ENCODE data around the gene FBXO44.

Gene FBXO44

GRCh38 chr1:11659748-11660147 lies 5.1 kb downstream of the FBXO44 start:
- no peak for TF ChIP-seq CTCF (IDR thresholded peaks at IDR 0.05; ENCODE audit: low read depth, low read length, missing control alignments)
- no peaks in the 10 kb centered on the region for H3K36me3 ChIP-seq (replicated peaks)
- in situ Hi-C loops (cut with HindIII; ENCODE audit: low pct_ligation_motif_present, low sequenced_read_pairs): no loop called here
- no peak overlapping the region for H3K27ac ChIP-seq
- H3K27me3 ChIP-seq (replicated peaks): no peaks in the 10 kb centered on the region
- no peak overlapping the region for H3K4me3 ChIP-seq (ENCODE audit: low read depth, low read length)
- no peak for DNase-seq

- DNase-seq: no peak
- no peak overlapping the region for H3K4me3 ChIP-seq (ENCODE audit: low read depth, low read length)
- H3K36me3 ChIP-seq (replicated peaks): no peaks in the 10 kb centered on the region
- TF ChIP-seq CTCF (IDR thresholded peaks at IDR 0.05; ENCODE audit: low read depth, low read length, missing control alignments): no peak
- H3K27ac ChIP-seq: no peak overlapping the region
- no peaks in the 10 kb centered on the region for H3K27me3 ChIP-seq (replicated peaks)
- in situ Hi-C loops (cut with HindIII; ENCODE audit: low pct_ligation_motif_present, low sequenced_read_pairs): no loop called here
Observed at GRCh38 chr1:11661103-11661502, 6.4 kb downstream of the FBXO44 start.

- Histone ChIP-seq H3K27ac (no peak overlapping the region), H3K36me3 (replicated peaks) (no peaks in the 10 kb centered on the region), H3K27me3 (replicated peaks) (no peaks in the 10 kb centered on the region), H3K4me3 (ENCODE audit: low read depth, low read length) (peak overlapping the region; percentile 53)
- in situ Hi-C loops (cut with HindIII; ENCODE audit: low pct_ligation_motif_present, low sequenced_read_pairs): no loop called here
- DNase-seq: no peak
- no peak for TF ChIP-seq CTCF (IDR thresholded peaks at IDR 0.05; ENCODE audit: low read depth, low read length, missing control alignments)
Observed at GRCh38 chr1:11664336-11665065, 9.8 kb downstream of the FBXO44 start.

GRCh38 chr1:11668516-11668915 lies 13.8 kb downstream of the FBXO44 start:
- Histone ChIP-seq H3K27ac (no peak overlapping the region), H3K36me3 (replicated peaks) (peaks cover 1% of the 10 kb centered on the region), H3K4me3 (ENCODE audit: low read depth, low read length) (no peak overlapping the region), H3K27me3 (replicated peaks) (no peaks in the 10 kb centered on the region)
- no peak for TF ChIP-seq CTCF (IDR thresholded peaks at IDR 0.05; ENCODE audit: low read depth, low read length, missing control alignments)
- in situ Hi-C loops (cut with HindIII; ENCODE audit: low pct_ligation_motif_present, low sequenced_read_pairs): no loop called here
- DNase-seq: no peak

GRCh38 chr1:11670747-11671146 lies 16.1 kb downstream of the FBXO44 start:
- no peaks in the 10 kb centered on the region for H3K27me3 ChIP-seq (replicated peaks)
- no peak for DNase-seq
- TF ChIP-seq CTCF (IDR thresholded peaks at IDR 0.05; ENCODE audit: low read depth, low read length, missing control alignments): no peak
- in situ Hi-C loops (cut with HindIII; ENCODE audit: low pct_ligation_motif_present, low sequenced_read_pairs): no loop called here
- H3K36me3 ChIP-seq (replicated peaks): peaks cover 3% of the 10 kb centered on the region
- H3K27ac ChIP-seq: no peak overlapping the region
- H3K4me3 ChIP-seq (ENCODE audit: low read depth, low read length): no peak overlapping the region

- in situ Hi-C loops (cut with HindIII; ENCODE audit: low pct_ligation_motif_present, low sequenced_read_pairs): no loop called here
- DNase-seq: no peak
- Histone ChIP-seq H3K4me3 (ENCODE audit: low read depth, low read length) (no peak overlapping the region), H3K36me3 (replicated peaks) (peaks cover 3% of the 10 kb centered on the region), H3K27me3 (replicated peaks) (no peaks in the 10 kb centered on the region), H3K27ac (no peak overlapping the region)
- no peak for TF ChIP-seq CTCF (IDR thresholded peaks at IDR 0.05; ENCODE audit: low read depth, low read length, missing control alignments)
Observed at GRCh38 chr1:11671205-11671543, 16.5 kb downstream of the FBXO44 start.

Data from brain microvascular endothelial cell (primary cell).